Natural killer cell treated with Interleukin-12 subunit alpha and Interleukin-12 subunit beta and Interleukin-15 and Interleukin-18, amount 100 ng/mL, for 72 hours (primary cell): Measurements from ENCODE around the gene NTM. TPM values are rescaled to one million over a fixed set of nuclear protein-coding genes. Genes with fewer than 3 reads are reported as not detected.
A peak's percentile ranks its signal among the peaks of the same experiment; 100 is the strongest.

Experiments used
- ATAC-seq, 2 donors: fragments of 150-1000 bp; cut with Tn5 transposase in 1 of 2; sonication (Bioruptor Pico), chemical (Tn5 transposase) in 1 of 2; 2 replicates each; pipeline ENCODE4 v1.10.0; 2021
- DNase-seq: peaks from one replicate; pipeline ENCODE4 v3.0.0; 2022; ENCODE audit warnings: low spot score
- H3K27ac Mint-ChIP-seq, 2 donors: 1 replicate in 1 of 2; 2 replicates in 1 of 2; pipeline ENCODE4 v1.8.0; 2022; ENCODE audit warnings: mixed read lengths in 2 of 2, mild to moderate bottlenecking in 1 of 2, moderate library complexity in 1 of 2
- H3K27me3 Mint-ChIP-seq, 2 donors: 1 replicate in 1 of 2; 2 replicates in 1 of 2; pipeline ENCODE4 v1.8.0; 2022; ENCODE audit warnings: mixed read lengths in 2 of 2
- H3K36me3 Mint-ChIP-seq: one replicate; pipeline ENCODE4 v1.8.0; 2022; ENCODE audit warnings: mixed read lengths
- H3K4me1 Mint-ChIP-seq, 2 donors: 1 replicate in 1 of 2; 2 replicates in 1 of 2; pipeline ENCODE4 v1.8.0; 2022; ENCODE audit warnings: low read depth in 2 of 2, mixed read lengths in 2 of 2, mild to moderate bottlenecking in 1 of 2
- H3K4me3 Mint-ChIP-seq: one replicate; pipeline ENCODE4 v1.8.0; 2022; ENCODE audit warnings: mixed read lengths
- H3K9me3 Mint-ChIP-seq: 2 replicates; pipeline ENCODE4 v1.8.0; 2022; ENCODE audit warnings: mixed read lengths
- total RNA-seq, 2 donors: library from RNA; stranded (reverse); gene quantifications; one replicate each; pipeline ENCODE4 v1.2.3, GENCODE V29; 2022

NTM gene
- total RNA-seq, 2 donors from 2014 or later = not detected

- Mint-ChIP-seq H3K4me1 (no peaks in the 10 kb centered on the region), H3K27me3 (peaks cover 0 to 8% of the 10 kb centered on the region in 2 donors), H3K36me3 (peaks cover 4% of the 10 kb centered on the region), H3K4me3 (no peak overlapping the region), H3K27ac (no peak overlapping the region), H3K9me3 (peaks cover 13% of the 10 kb centered on the region)
- DNase-seq = no peak
- ATAC-seq = no peak
Measured at GRCh38 chr11:132288036-132288435, 917.6 kb downstream of the NTM start.

- Mint-ChIP-seq H3K27ac (no peak overlapping the region), H3K36me3 (peaks cover 4% of the 10 kb centered on the region), H3K27me3 (peaks cover 0 to 8% of the 10 kb centered on the region in 2 donors), H3K4me3 (no peak overlapping the region), H3K4me1 (no peaks in the 10 kb centered on the region), H3K9me3 (peaks cover 13% of the 10 kb centered on the region)
- DNase-seq (no peak), ATAC-seq (no peak)
Measured at GRCh38 chr11:132289590-132290256, 919.3 kb downstream of the NTM start.

GRCh38 chr11:132293586-132293985, 923.2 kb downstream of the NTM start:
- no peaks in the 10 kb centered on the region for H3K4me1 Mint-ChIP-seq
- H3K36me3 Mint-ChIP-seq = peaks cover 4% of the 10 kb centered on the region
- ATAC-seq = no peak
- H3K27me3 Mint-ChIP-seq = peaks cover 0 to 8% of the 10 kb centered on the region in 2 donors
- no peak for DNase-seq
- no peak overlapping the region for H3K27ac Mint-ChIP-seq
- H3K4me3 Mint-ChIP-seq = no peak overlapping the region
- peaks cover 17% of the 10 kb centered on the region for H3K9me3 Mint-ChIP-seq

GRCh38 chr11:132296946-132297610, 926.7 kb downstream of the NTM start:
- H3K27ac Mint-ChIP-seq = no peak overlapping the region
- H3K36me3 Mint-ChIP-seq = no peaks in the 10 kb centered on the region
- H3K4me1 Mint-ChIP-seq = no peaks in the 10 kb centered on the region
- H3K27me3 Mint-ChIP-seq = no peaks in the 10 kb centered on the region
- ATAC-seq (no peak), DNase-seq (no peak)
- no peak overlapping the region for H3K4me3 Mint-ChIP-seq
- peaks cover 12% of the 10 kb centered on the region for H3K9me3 Mint-ChIP-seq

- no peak overlapping the region for H3K27ac Mint-ChIP-seq
- no peaks in the 10 kb centered on the region for H3K27me3 Mint-ChIP-seq
- ATAC-seq = no peak
- peaks cover 8% of the 10 kb centered on the region for H3K9me3 Mint-ChIP-seq
- no peak for DNase-seq
- H3K4me3 Mint-ChIP-seq = no peak overlapping the region
- no peaks in the 10 kb centered on the region for H3K36me3 Mint-ChIP-seq
- H3K4me1 Mint-ChIP-seq = no peaks in the 10 kb centered on the region
Measured at GRCh38 chr11:132298357-132298756, 927.9 kb downstream of the NTM start.

GRCh38 chr11:132300283-132300682, 929.9 kb downstream of the NTM start:
- DNase-seq = no peak
- ATAC-seq = no peak

GRCh38 chr11:132301465-132301864, 931.0 kb downstream of the NTM start:
- Mint-ChIP-seq H3K4me1 (no peaks in the 10 kb centered on the region), H3K9me3 (peaks cover 7% of the 10 kb centered on the region), H3K4me3 (no peak overlapping the region), H3K36me3 (no peaks in the 10 kb centered on the region), H3K27me3 (no peaks in the 10 kb centered on the region), H3K27ac (no peak overlapping the region)
- no peak for ATAC-seq
- DNase-seq = no peak

More at GRCh38 chr11:132300283-132300682, 929.9 kb downstream of the NTM start:
- no peaks in the 10 kb centered on the region for H3K4me1 Mint-ChIP-seq
- no peak overlapping the region for H3K27ac Mint-ChIP-seq
- H3K27me3 Mint-ChIP-seq = no peaks in the 10 kb centered on the region
- no peak overlapping the region for H3K4me3 Mint-ChIP-seq
- peaks cover 9% of the 10 kb centered on the region for H3K9me3 Mint-ChIP-seq
- H3K36me3 Mint-ChIP-seq = no peaks in the 10 kb centered on the region

GRCh38 chr11:132301900-132302299, 931.5 kb downstream of the NTM start:
- no peak overlapping the region for H3K4me3 Mint-ChIP-seq
- no peaks in the 10 kb centered on the region for H3K36me3 Mint-ChIP-seq
- no peaks in the 10 kb centered on the region for H3K27me3 Mint-ChIP-seq
- no peak for DNase-seq
- no peaks in the 10 kb centered on the region for H3K4me1 Mint-ChIP-seq
- ATAC-seq = no peak
- peaks cover 7% of the 10 kb centered on the region for H3K9me3 Mint-ChIP-seq
- H3K27ac Mint-ChIP-seq = no peak overlapping the region

GRCh38 chr11:132307309-132308020, 937.0 kb downstream of the NTM start:
- ATAC-seq (no peak), DNase-seq (no peak)
- Mint-ChIP-seq H3K9me3 (peaks cover 7% of the 10 kb centered on the region), H3K27ac (no peak overlapping the region), H3K27me3 (no peaks in the 10 kb centered on the region), H3K4me1 (no peaks in the 10 kb centered on the region), H3K4me3 (no peak overlapping the region), H3K36me3 (no peaks in the 10 kb centered on the region)

- Mint-ChIP-seq H3K27me3 (no peaks in the 10 kb centered on the region), H3K27ac (peak overlapping the region in 1 of 2 donors; percentile 1), H3K36me3 (no peaks in the 10 kb centered on the region), H3K4me1 (no peaks in the 10 kb centered on the region), H3K4me3 (no peak overlapping the region), H3K9me3 (peaks cover 3% of the 10 kb centered on the region)
- no peak for DNase-seq
- ATAC-seq = no peak
Measured at GRCh38 chr11:132310390-132311375, 940.3 kb downstream of the NTM start.

GRCh38 chr11:132311703-132312102, 941.3 kb downstream of the NTM start:
- no peaks in the 10 kb centered on the region for H3K36me3 Mint-ChIP-seq
- H3K4me1 Mint-ChIP-seq = no peaks in the 10 kb centered on the region
- H3K27me3 Mint-ChIP-seq = no peaks in the 10 kb centered on the region
- DNase-seq (no peak), ATAC-seq (no peak)
- peaks cover 5% of the 10 kb centered on the region for H3K9me3 Mint-ChIP-seq
- peak overlapping the region; percentile 27 for H3K4me3 Mint-ChIP-seq
- peak overlapping the region in 1 of 2 donors; percentile 1 for H3K27ac Mint-ChIP-seq

GRCh38 chr11:132312161-132312560, 941.7 kb downstream of the NTM start:
- Mint-ChIP-seq H3K4me1 (no peaks in the 10 kb centered on the region), H3K4me3 (no peak overlapping the region), H3K27ac (no peak overlapping the region), H3K9me3 (peaks cover 5% of the 10 kb centered on the region), H3K27me3 (no peaks in the 10 kb centered on the region), H3K36me3 (no peaks in the 10 kb centered on the region)
- ATAC-seq = no peak
- DNase-seq = no peak

- Mint-ChIP-seq H3K4me1 (no peaks in the 10 kb centered on the region), H3K9me3 (peaks cover 5% of the 10 kb centered on the region), H3K36me3 (no peaks in the 10 kb centered on the region), H3K4me3 (no peak overlapping the region), H3K27ac (no peak overlapping the region), H3K27me3 (no peaks in the 10 kb centered on the region)
- DNase-seq (no peak), ATAC-seq (no peak)
Measured at GRCh38 chr11:132312701-132313111, 942.3 kb downstream of the NTM start.
